Spinal cord (tissue), 10 donors: ENCODE measurements around the gene STAT3. TPM values are rescaled to one million over a fixed set of nuclear protein-coding genes. Genes with fewer than 3 reads are reported as not detected.
"Not testable (repeated sequence)": the region's sequence is repeated elsewhere in the genome, so short reads cannot be mapped to it uniquely, and the experiment has no call there.

Source experiments
- DNase-seq, 6 donors: peaks; one replicate each; pipeline versions ENCODE4 v3.0.0 to v3.0.0-alpha.2; 2013 to 2015; ENCODE audit warnings: low spot score in 6 of 6, low read depth in 4 of 6
- H3K27ac ChIP-seq: one replicate; pipeline ENCODE4 v1.5.1; 2013; ENCODE audit warnings: low read depth, low read length, control low read depth
- H3K27me3 ChIP-seq: one replicate; pipeline ENCODE4 v1.6.1; 2013; ENCODE audit warnings: low read length; ENCODE audit not compliant: control insufficient read depth, insufficient read depth
- H3K36me3 ChIP-seq: one replicate; pipeline ENCODE4 v1.6.1; 2013; ENCODE audit warnings: low read length; ENCODE audit not compliant: control insufficient read depth, insufficient read depth
- H3K4me1 ChIP-seq: one replicate; pipeline ENCODE4 v1.6.1; 2013; ENCODE audit warnings: low read length; ENCODE audit not compliant: control insufficient read depth, insufficient read depth
- H3K4me3 ChIP-seq: one replicate; pipeline ENCODE4 v1.5.1; 2013; ENCODE audit warnings: low read depth, low read length, control low read depth
- H3K9me3 ChIP-seq: one replicate; pipeline ENCODE4 v1.6.1; 2013; ENCODE audit warnings: low read length; ENCODE audit not compliant: control insufficient read depth, insufficient read depth
- WGBS: methylation state at CpG from one replicate; pipeline ENCODE4 v1.1.5; 2013; ENCODE audit warnings: missing lambda C conversion rate; ENCODE audit not compliant: insufficient coverage; 5-methylcytosine and 5-hydroxymethylcytosine counted together
- polyA plus RNA-seq, 2 donors: library from polyadenylated mRNA; unstranded; fragments of 120-200 nt; gene quantifications; one replicate each; pipeline ENCODE4 v1.2.1, GENCODE V29; 2013; ENCODE audit not compliant: insufficient read length in 2 of 2
- total RNA-seq, 2 donors: library from RNA; depleted of rRNA in 1 of 2; stranded (reverse); fragments of 120-200 nt in 1 of 2; fragments of >200 nt in 1 of 2; gene quantifications; one replicate each; pipeline versions ENCODE4 v1.2.3 to v1.2.4, GENCODE V29; 2013 to 2014
- donor health status: healthy.

Gene STAT3
- total and polyA plus RNA-seq, 4 donors, result 74.1 to 97.5 (median 76.0) TPM

DNA sequence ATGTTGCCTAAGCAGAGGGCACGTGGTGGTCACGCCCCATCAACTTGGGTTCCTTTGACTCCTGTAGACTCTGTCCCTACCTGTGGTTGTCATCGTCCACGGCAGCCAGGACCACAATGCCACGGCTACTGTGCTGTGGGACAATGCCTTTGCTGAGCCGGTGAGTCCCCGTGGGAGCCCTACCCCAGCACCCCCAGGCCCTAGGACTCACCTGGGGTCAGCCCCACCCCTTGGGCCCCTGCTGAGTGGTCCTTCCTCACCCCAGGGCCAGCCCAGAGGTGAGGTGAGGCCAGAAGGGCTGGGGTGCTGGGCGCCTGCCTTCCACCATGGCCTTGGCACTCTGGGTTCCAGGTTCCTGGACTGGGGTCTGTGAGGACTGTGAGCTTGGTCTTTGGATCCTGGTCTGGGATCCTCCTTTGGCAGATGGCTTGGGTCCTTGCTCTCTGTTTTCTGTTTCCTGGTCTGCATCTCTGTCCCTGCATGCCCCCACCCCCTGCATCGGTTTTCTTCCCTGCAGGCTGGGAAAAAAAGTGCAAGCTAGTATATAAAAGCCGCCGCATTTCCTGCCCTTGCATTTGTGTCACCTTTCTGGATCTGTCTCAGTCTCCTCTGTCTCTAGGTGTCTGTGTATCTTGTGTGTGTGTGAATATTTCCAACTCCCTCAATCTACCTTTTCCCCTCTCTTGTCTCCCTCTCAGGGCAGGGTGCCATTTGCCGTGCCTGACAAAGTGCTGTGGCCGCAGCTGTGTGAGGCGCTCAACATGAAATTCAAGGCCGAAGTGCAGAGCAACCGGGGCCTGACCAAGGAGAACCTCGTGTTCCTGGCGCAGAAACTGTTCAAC is 82.5 kb downstream of the STAT3 start:
- Histone ChIP-seq H3K27ac (no peak overlapping the region), H3K36me3 (peaks cover 18% of the 10 kb centered on the region)

DNA sequence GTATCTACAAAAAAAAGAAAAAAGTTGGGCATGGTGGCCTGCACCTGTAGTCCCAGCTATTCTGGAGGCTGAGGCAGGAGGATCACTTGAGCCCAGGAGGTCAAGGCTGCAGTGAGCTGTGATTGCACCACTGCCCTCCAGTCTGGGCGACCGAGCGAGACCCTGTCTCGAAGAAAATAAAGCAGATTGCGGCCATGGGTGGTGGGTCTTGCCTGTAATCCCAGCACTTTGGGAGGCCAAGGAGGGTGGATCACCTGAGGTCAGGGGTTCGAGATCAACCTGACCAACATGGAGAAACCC is 83.3 kb downstream of the STAT3 start:
- 96% methylated on average over 5 of the region's 6 CpGs for whole genome bisulfite sequencing
- H3K27ac ChIP-seq, H3K4me1 ChIP-seq, DNase-seq, H3K4me3 ChIP-seq, H3K9me3 ChIP-seq, H3K27me3 ChIP-seq: not testable (repeated sequence)
- H3K36me3 ChIP-seq, result peaks cover 18% of the 10 kb centered on the region

More for the DNA sequence above, 82.5 kb downstream of the STAT3 start:
- Histone ChIP-seq H3K27me3 (no peaks in the 10 kb centered on the region), H3K4me3 (no peak overlapping the region), H3K4me1 (peaks cover 14% of the 10 kb centered on the region), H3K9me3 (no peaks in the 10 kb centered on the region)
- no peak for DNase-seq
- WGBS, result 91% methylated on average over 11 of the region's 18 CpGs

DNA sequence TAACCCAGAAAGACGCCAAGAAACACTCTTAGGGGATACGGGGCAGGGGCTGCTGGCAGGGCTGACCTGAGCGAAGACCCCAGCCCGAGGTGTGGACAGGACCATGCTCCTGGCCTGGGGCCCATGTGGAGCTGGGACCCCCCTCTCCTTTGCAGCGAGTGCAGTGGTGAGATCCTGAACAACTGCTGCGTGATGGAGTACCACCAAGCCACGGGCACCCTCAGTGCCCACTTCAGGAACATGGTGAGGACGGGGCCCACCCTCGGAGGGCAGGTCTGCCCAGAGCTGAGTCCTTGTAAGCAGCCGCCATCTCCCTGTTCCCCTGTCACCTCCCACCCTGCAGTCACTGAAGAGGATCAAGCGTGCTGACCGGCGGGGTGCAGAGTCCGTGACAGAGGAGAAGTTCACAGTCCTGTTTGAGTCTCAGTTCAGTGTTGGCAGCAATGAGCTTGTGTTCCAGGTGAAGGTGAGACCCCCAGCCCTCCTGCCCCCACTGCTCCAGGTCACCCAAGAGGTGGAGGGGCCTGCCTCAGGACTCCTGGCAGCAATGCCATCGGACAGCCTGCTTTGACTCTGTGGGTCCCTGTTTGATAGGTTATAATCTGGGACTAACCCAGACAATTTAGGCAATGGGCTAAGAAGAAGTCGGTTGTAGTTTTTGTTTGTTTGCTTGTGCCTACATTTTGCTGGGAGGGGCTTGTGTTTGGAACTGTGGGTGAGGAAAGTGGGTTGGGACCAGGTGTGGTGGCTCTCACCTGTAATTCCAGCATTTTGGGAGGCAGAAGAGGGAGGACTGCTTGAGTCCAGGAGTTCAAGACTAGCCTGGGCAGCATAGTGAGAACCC is 83.8 kb downstream of the STAT3 start:
- H3K4me1 ChIP-seq, result peaks cover 3% of the 10 kb centered on the region
- H3K36me3 ChIP-seq, result peaks cover 18% of the 10 kb centered on the region
- no peak for DNase-seq
- 94% methylated on average over 16 of the region's 16 CpGs for whole genome bisulfite sequencing
- no peak overlapping the region for H3K4me3 ChIP-seq
- H3K27ac ChIP-seq, result no peak overlapping the region
- H3K9me3 ChIP-seq, result no peaks in the 10 kb centered on the region
- H3K27me3 ChIP-seq, result no peaks in the 10 kb centered on the region

- Histone ChIP-seq H3K27me3 (no peaks in the 10 kb centered on the region), H3K36me3 (peaks cover 17% of the 10 kb centered on the region), H3K9me3 (no peaks in the 10 kb centered on the region), H3K4me3 (no peak overlapping the region), H3K4me1 (no peaks in the 10 kb centered on the region), H3K27ac (no peak overlapping the region)
- 78% methylated on average over 3 of the region's 3 CpGs for WGBS
- DNase-seq, result no peak
These were observed 84.5 kb downstream of the STAT3 start for GRCh38 chr17:42303694-42304093.

DNA sequence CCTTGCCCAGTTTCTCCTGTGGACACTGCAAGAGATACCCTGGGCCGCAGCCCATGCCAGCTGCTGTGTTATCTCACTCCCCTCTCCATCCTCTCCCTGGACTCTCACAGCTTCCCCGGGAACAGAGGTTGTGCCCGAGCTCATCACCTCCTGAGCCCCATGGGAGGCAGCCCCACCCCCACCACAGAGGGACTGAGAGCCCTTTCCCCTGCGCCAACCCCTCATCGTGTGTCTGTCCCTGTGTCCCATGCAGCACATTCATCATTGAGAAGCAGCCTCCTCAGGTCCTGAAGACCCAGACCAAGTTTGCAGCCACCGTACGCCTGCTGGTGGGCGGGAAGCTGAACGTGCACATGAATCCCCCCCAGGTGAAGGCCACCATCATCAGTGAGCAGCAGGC is 87.2 kb downstream of the STAT3 start:
- Histone ChIP-seq H3K27ac (no peak overlapping the region), H3K9me3 (no peaks in the 10 kb centered on the region), H3K4me3 (no peak overlapping the region), H3K36me3 (peaks cover 9% of the 10 kb centered on the region), H3K4me1 (no peaks in the 10 kb centered on the region), H3K27me3 (no peaks in the 10 kb centered on the region)
- 84% methylated on average over 9 of the region's 9 CpGs for WGBS
- DNase-seq, result no peak

- DNase-seq, H3K36me3 ChIP-seq, H3K9me3 ChIP-seq, H3K27ac ChIP-seq, H3K27me3 ChIP-seq, H3K4me3 ChIP-seq, H3K4me1 ChIP-seq: not testable (repeated sequence)
- WGBS, result no CpG with 5 or more reads among the region's 17 CpGs
These were observed 88.3 kb downstream of the STAT3 start for GRCh38 chr17:42299913-42300312.

GRCh38 chr17:42299361-42299760 is 88.9 kb downstream of the STAT3 start:
- H3K4me3 ChIP-seq, H3K27me3 ChIP-seq, H3K36me3 ChIP-seq, H3K4me1 ChIP-seq, DNase-seq, H3K27ac ChIP-seq, H3K9me3 ChIP-seq: not testable (repeated sequence)
- 90% methylated on average over 9 of the region's 10 CpGs for WGBS

GRCh38 chr17:42297775-42298174 is 90.5 kb downstream of the STAT3 start:
- H3K4me1 ChIP-seq, H3K36me3 ChIP-seq, DNase-seq, H3K4me3 ChIP-seq, H3K9me3 ChIP-seq, H3K27ac ChIP-seq, H3K27me3 ChIP-seq: not testable (repeated sequence)
- no CpG with 5 or more reads among the region's 10 CpGs for WGBS

DNA sequence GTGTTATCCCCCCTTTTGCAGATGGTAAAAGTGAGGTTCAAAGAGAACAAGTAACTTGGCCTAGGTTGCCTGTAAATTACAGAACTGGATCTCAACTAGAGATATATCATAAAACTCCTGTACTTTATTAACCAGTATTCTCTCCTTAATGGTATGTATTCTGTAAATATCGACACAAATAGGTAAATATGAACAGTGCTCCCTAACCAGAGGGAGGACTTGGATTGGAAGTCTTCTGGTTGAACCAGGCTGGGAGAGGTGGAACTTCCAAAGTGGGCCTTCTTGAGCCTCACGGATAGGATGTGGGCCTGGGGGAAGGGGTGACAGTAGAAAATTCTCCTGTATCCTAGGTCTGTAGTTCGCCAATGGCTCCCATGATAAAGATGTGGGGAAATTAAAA is 92.2 kb downstream of the STAT3 start:
- WGBS, result 100% methylated on average over 1 of the region's 3 CpGs
- Histone ChIP-seq H3K9me3 (no peaks in the 10 kb centered on the region), H3K36me3 (peaks cover 3% of the 10 kb centered on the region)

More for the DNA sequence above, 92.2 kb downstream of the STAT3 start:
- Histone ChIP-seq H3K4me3 (no peak overlapping the region), H3K4me1 (no peaks in the 10 kb centered on the region), H3K27me3 (no peaks in the 10 kb centered on the region), H3K27ac (no peak overlapping the region)
- no peak for DNase-seq
